ENCODE results near the gene ANKRD10. TPM values are rescaled to one million over a fixed set of nuclear protein-coding genes. Genes with fewer than 3 reads are reported as not detected.

Gene ANKRD10
- total and polyA plus RNA-seq, 2 experiments from 2014 or later, result 127 to 191 TPM

- H3K4me1 ChIP-seq (ENCODE audit: low read depth), result peaks cover 11% of the 10 kb centered on the region
- DNase-seq (ENCODE audit: low read depth in 1 of 2, low spot score in 1 of 2), result no peak
- no peaks in the 10 kb centered on the region for H3K36me3 ChIP-seq
- no peak for TF ChIP-seq CTCF (IDR thresholded peaks at IDR 0.05; ENCODE audit: low read depth, low read length)
- H3K27ac ChIP-seq, result no peak overlapping the region
- H3K4me3 ChIP-seq, result no peak overlapping the region
- no peaks in the 10 kb centered on the region for H3K27me3 ChIP-seq
- H3K9me3 ChIP-seq (ENCODE audit: low read depth), result no peaks in the 10 kb centered on the region
These were observed 80.3 kb downstream of the ANKRD10 start for GRCh38 chr13:110834572-110834971.

GRCh38 chr13:110832531-110832930 is 82.3 kb downstream of the ANKRD10 start:
- H3K27ac ChIP-seq, result no peak overlapping the region
- H3K36me3 ChIP-seq, result no peaks in the 10 kb centered on the region
- H3K9me3 ChIP-seq (ENCODE audit: low read depth), result no peaks in the 10 kb centered on the region
- H3K4me1 ChIP-seq (ENCODE audit: low read depth), result peaks cover 4% of the 10 kb centered on the region
- H3K4me3 ChIP-seq, result no peak overlapping the region
- DNase-seq (ENCODE audit: low read depth in 1 of 2, low spot score in 1 of 2), result no peak
- H3K27me3 ChIP-seq, result no peaks in the 10 kb centered on the region
- no peak for TF ChIP-seq CTCF (IDR thresholded peaks at IDR 0.05; ENCODE audit: low read depth, low read length)

- Histone ChIP-seq H3K4me1 (ENCODE audit: low read depth) (no peaks in the 10 kb centered on the region), H3K4me3 (no peak overlapping the region), H3K27me3 (no peaks in the 10 kb centered on the region), H3K9me3 (ENCODE audit: low read depth) (no peaks in the 10 kb centered on the region), H3K36me3 (no peaks in the 10 kb centered on the region), H3K27ac (no peak overlapping the region)
- TF ChIP-seq CTCF (IDR thresholded peaks at IDR 0.05; ENCODE audit: low read depth, low read length), result no peak
- no peak for DNase-seq (ENCODE audit: low read depth in 1 of 2, low spot score in 1 of 2)
These were observed 82.7 kb downstream of the ANKRD10 start for GRCh38 chr13:110832205-110832479.

GRCh38 chr13:110831437-110832204 is 83.2 kb downstream of the ANKRD10 start:
- no peaks in the 10 kb centered on the region for H3K27me3 ChIP-seq
- H3K4me3 ChIP-seq, result no peak overlapping the region
- H3K27ac ChIP-seq, result no peak overlapping the region
- H3K4me1 ChIP-seq (ENCODE audit: low read depth), result no peaks in the 10 kb centered on the region
- no peak for TF ChIP-seq CTCF (IDR thresholded peaks at IDR 0.05; ENCODE audit: low read depth, low read length)
- no peaks in the 10 kb centered on the region for H3K36me3 ChIP-seq
- DNase-seq (ENCODE audit: low read depth in 1 of 2, low spot score in 1 of 2), result no peak
- no peaks in the 10 kb centered on the region for H3K9me3 ChIP-seq (ENCODE audit: low read depth)

GRCh38 chr13:110830800-110831371 is 84.0 kb downstream of the ANKRD10 start:
- no peaks in the 10 kb centered on the region for H3K4me1 ChIP-seq (ENCODE audit: low read depth)
- no peak for TF ChIP-seq CTCF (IDR thresholded peaks at IDR 0.05; ENCODE audit: low read depth, low read length)
- no peak overlapping the region for H3K27ac ChIP-seq
- H3K9me3 ChIP-seq (ENCODE audit: low read depth), result no peaks in the 10 kb centered on the region
- no peak overlapping the region for H3K4me3 ChIP-seq
- no peak for DNase-seq (ENCODE audit: low read depth in 1 of 2, low spot score in 1 of 2)
- no peaks in the 10 kb centered on the region for H3K27me3 ChIP-seq
- no peaks in the 10 kb centered on the region for H3K36me3 ChIP-seq

Measured in cardiac muscle cell (in vitro differentiated cells and primary cell).